Fibroblast of lung (primary cell): ENCODE measurements around the gene INTS14. TPM values are rescaled to one million over a fixed set of nuclear protein-coding genes. Genes with fewer than 3 reads are reported as not detected.
A peak's percentile ranks its signal among the peaks of the same experiment; 100 is the strongest.

Experiments used
- DNase-seq, 2 donors: peaks; one replicate each; pipeline versions ENCODE4 v3.0.0 to v3.0.0-alpha.2; 2010; ENCODE audit warnings: low read depth in 2 of 2
- H2AFZ ChIP-seq: 2 replicates; pipeline ENCODE4 v1.5.1; 2012; ENCODE audit warnings: low read length, control low read depth, inconsistent platforms
- H3K27ac ChIP-seq: 2 replicates; pipeline ENCODE4 v1.5.1; 2011; ENCODE audit warnings: low read length, control low read depth; ENCODE audit not compliant: insufficient read depth
- H3K27me3 ChIP-seq: 2 replicates; pipeline ENCODE4 v1.5.1; 2011; ENCODE audit warnings: mild to moderate bottlenecking, low read length; ENCODE audit not compliant: control insufficient read depth, insufficient read depth
- H3K36me3 ChIP-seq: 2 replicates; pipeline ENCODE4 v1.5.1; 2011; ENCODE audit warnings: low read length; ENCODE audit not compliant: control insufficient read depth, insufficient read depth
- H3K4me1 ChIP-seq: 2 replicates; pipeline ENCODE4 v1.5.1; 2011; ENCODE audit warnings: low read length; ENCODE audit not compliant: control insufficient read depth, insufficient read depth; ENCODE audit errors: extremely low read depth
- H3K4me2 ChIP-seq: 2 replicates; pipeline ENCODE4 v1.5.1; 2011; ENCODE audit warnings: low read length, control low read depth; ENCODE audit not compliant: insufficient read depth; ENCODE audit errors: extremely low read depth
- H3K4me3 ChIP-seq, 4 experiments: fragments of 200-600 bp in 1 of 4; sonication (generic) in 1 of 4; replicated peaks in 1 of 4; 2 replicates each; pipeline ENCODE4 v1.5.1; 2011 to 2016; ENCODE audit warnings: low read length in 4 of 4, low read depth in 3 of 4, mild to moderate bottlenecking in 3 of 4, control low read depth in 2 of 4, inconsistent platforms in 1 of 4, mixed read lengths in 1 of 4; ENCODE audit not compliant: insufficient read depth in 1 of 4; ENCODE audit errors: control extremely low read depth in 1 of 4
- H3K79me2 ChIP-seq: 2 replicates; pipeline ENCODE4 v1.5.1; 2012; ENCODE audit warnings: mild to moderate bottlenecking, low read length, inconsistent platforms; ENCODE audit not compliant: control insufficient read depth, insufficient read depth
- H3K9ac ChIP-seq: 2 replicates; pipeline ENCODE4 v1.5.1; 2011; ENCODE audit warnings: mild to moderate bottlenecking, low read length, control low read depth; ENCODE audit not compliant: insufficient read depth
- H3K9me3 ChIP-seq: 2 replicates; pipeline ENCODE4 v1.5.1; 2012; ENCODE audit warnings: low read depth, low read length; ENCODE audit not compliant: control insufficient read depth, insufficient read depth
- H4K20me1 ChIP-seq: 2 replicates; pipeline ENCODE4 v1.5.1; 2011; ENCODE audit warnings: low read length; ENCODE audit not compliant: control insufficient read depth, insufficient read depth; ENCODE audit errors: extremely low read depth
- CTCF ChIP-seq, 2 donors: IDR thresholded peaks in 1 of 2; conservative IDR thresholded peaks in 1 of 2; 1 replicate in 1 of 2; 2 replicates in 1 of 2; pipeline ENCODE4 v1.5.1; 2011 to 2012; ENCODE audit warnings: low read length in 2 of 2, control low read depth in 1 of 2, inconsistent platforms in 1 of 2, low read depth in 1 of 2, mild to moderate bottlenecking in 1 of 2
- EZH2 ChIP-seq: IDR thresholded peaks from 2 replicates; pipeline ENCODE4 v1.5.1; 2012; ENCODE audit warnings: low read length, control low read depth, mild to moderate bottlenecking; ENCODE audit errors: missing control alignments
- polyA plus RNA-seq, 2 donors: library from polyadenylated mRNA; depleted of rRNA in 1 of 2; stranded (reverse) in 1 of 2; unstranded in 1 of 2; fragments of >200 nt; gene quantifications; 2 replicates each; pipeline ENCODE4 v1.2.1, GENCODE V29; 2011 to 2012; ENCODE audit warnings: missing spikeins in 1 of 2
- total RNA-seq: library from RNA; depleted of rRNA; stranded (reverse); fragments of >200 nt; gene quantifications from 2 replicates; pipeline ENCODE4 v1.2.1, GENCODE V29; 2014

INTS14 gene
- total and polyA plus RNA-seq, 2 donors (not counting 1 experiment from before 2014, with no cell fraction given) = 31.5 to 55.9 TPM

GRCh38 chr15:65655026-65655425 is 44.1 kb upstream of the INTS14 start:
- DNase-seq = peak in 1 of 2 donors; percentile 71
- Histone ChIP-seq H3K27me3 (no peaks in the 10 kb centered on the region), H3K36me3 (no peaks in the 10 kb centered on the region), H3K27ac (no peak overlapping the region), H3K4me3 (no peak overlapping the region), H4K20me1 (no peaks in the 10 kb centered on the region), H2AFZ (no peak overlapping the region), H3K4me1 (peaks cover 13% of the 10 kb centered on the region), H3K9me3 (no peaks in the 10 kb centered on the region), H3K4me2 (no peak overlapping the region), H3K79me2 (no peaks in the 10 kb centered on the region), H3K9ac (no peak overlapping the region)
- no peak for TF ChIP-seq EZH2

- no peaks in the 10 kb centered on the region for H4K20me1 ChIP-seq
- no peak overlapping the region for H3K9ac ChIP-seq
- no peak overlapping the region for H3K4me2 ChIP-seq
- H3K4me3 ChIP-seq = no peak overlapping the region
- H3K27me3 ChIP-seq = no peaks in the 10 kb centered on the region
- peaks cover 13% of the 10 kb centered on the region for H3K4me1 ChIP-seq
- H3K36me3 ChIP-seq = no peaks in the 10 kb centered on the region
- no peak overlapping the region for H2AFZ ChIP-seq
- DNase-seq = peak in 1 of 2 donors; percentile 50
- H3K79me2 ChIP-seq = no peaks in the 10 kb centered on the region
- H3K27ac ChIP-seq = peak overlapping the region; percentile 29
- TF ChIP-seq CTCF (conservative IDR thresholded peaks at IDR 0.05 in 1 of 2, IDR thresholded peaks at IDR 0.05 in 1 of 2; ENCODE audit: low read depth in 1 of 2, low read length in 2 of 2) (no peak), EZH2 (no peak)
- H3K9me3 ChIP-seq = no peaks in the 10 kb centered on the region
Observed at GRCh38 chr15:65653801-65654521, 43.0 kb upstream of the INTS14 start.

- H3K36me3 ChIP-seq = no peaks in the 10 kb centered on the region
- H2AFZ ChIP-seq = no peak overlapping the region
- no peak for TF ChIP-seq EZH2
- no peak for TF ChIP-seq CTCF (conservative IDR thresholded peaks at IDR 0.05 in 1 of 2, IDR thresholded peaks at IDR 0.05 in 1 of 2; ENCODE audit: low read depth in 1 of 2, low read length in 2 of 2)
- H3K4me3 ChIP-seq = no peak overlapping the region
- peak; percentile 38 to 57 for DNase-seq
- H4K20me1 ChIP-seq = no peaks in the 10 kb centered on the region
- H3K9me3 ChIP-seq = no peaks in the 10 kb centered on the region
- no peaks in the 10 kb centered on the region for H3K79me2 ChIP-seq
- peak overlapping the region; percentile 3 for H3K4me2 ChIP-seq
- H3K27me3 ChIP-seq = no peaks in the 10 kb centered on the region
- H3K27ac ChIP-seq = no peak overlapping the region
- no peak overlapping the region for H3K9ac ChIP-seq
- H3K4me1 ChIP-seq = peaks cover 13% of the 10 kb centered on the region
Observed at GRCh38 chr15:65653341-65653740, 42.4 kb upstream of the INTS14 start.
